Body of pancreas (tissue), 4 donors: ENCODE data around the gene TTC7B. TPM values are rescaled to one million over a fixed set of nuclear protein-coding genes. Genes with fewer than 3 reads are reported as not detected.

Source experiments
- ATAC-seq: fragments of 150-250 bp; one replicate; pipeline ENCODE4 v1.9.1; 2016
- DNase-seq, 4 donors: peaks; one replicate each; pipeline ENCODE4 v3.0.0-alpha.2; 2019
- H3K27ac ChIP-seq, 4 donors: fragments of 200-600 bp; sonication (generic); 1 replicate in 3 of 4; 2 replicates in 1 of 4; pipeline versions ENCODE4 v1.5.1 to v1.6.1; 2016 to 2019; ENCODE audit warnings: mild to moderate bottlenecking in 1 of 4, mixed read lengths in 1 of 4, moderate library complexity in 1 of 4
- H3K27me3 ChIP-seq, 2 donors: fragments of 200-600 bp; sonication (generic); one replicate each; pipeline ENCODE4 v1.6.0; 2016; ENCODE audit warnings: mild to moderate bottlenecking in 1 of 2
- H3K36me3 ChIP-seq, 2 donors: fragments of 200-600 bp; sonication (generic); replicated peaks in 1 of 2; 2 replicates each; pipeline ENCODE4 v1.5.1; 2016; ENCODE audit warnings: low read depth in 2 of 2; ENCODE audit not compliant: insufficient read depth in 1 of 2
- H3K4me1 ChIP-seq: fragments of 200-600 bp; sonication (generic); one replicate; pipeline ENCODE4 v1.6.0; 2016
- H3K4me3 ChIP-seq, 2 donors: fragments of 200-600 bp; sonication (generic); 1 replicate in 1 of 2; 2 replicates in 1 of 2; pipeline ENCODE4 v1.5.1; 2016 to 2019
- H3K9me3 ChIP-seq, 3 donors: fragments of 200-600 bp; sonication (generic); 1 replicate in 2 of 3; 2 replicates in 1 of 3; pipeline ENCODE4 v1.5.1; 2016
- POLR2A ChIP-seq, 3 donors: fragments of 450-650 bp; IDR thresholded peaks; one replicate each; pipeline ENCODE4 v1.6.1; 2016; ENCODE audit warnings: antibody characterized with exemption in 3 of 3, mild to moderate bottlenecking in 2 of 3
- WGBS, 2 donors: methylation state at CpG; one replicate each; pipeline ENCODE4 v1.1.5; 2017; 5-methylcytosine and 5-hydroxymethylcytosine counted together
- intact Hi-C: fragments of 100-400 bp; cut with DNase I; formaldehyde crosslinking; loops from one replicate; pipeline ENCODE4 v1.15.1; 2023
- total RNA-seq, 2 donors: library from RNA; depleted of rRNA; stranded (reverse); fragments of >200 nt; gene quantifications; one replicate each; pipeline ENCODE4 v1.1.0, GENCODE V29; 2016
- TF ChIP-seq, protein P1 (sequence below), 7 experiments: fragments of 450-650 bp in 4 of 7; fragments of 200-600 bp in 3 of 7; sonication (generic) in 3 of 7; IDR thresholded peaks; one replicate each; pipeline ENCODE4 v1.5.1; 2016 to 2019; ENCODE audit warnings: antibody characterized with exemption in 7 of 7

TTC7B gene
- total RNA-seq, 2 donors from 2014 or later = 15.3 to 44.2 TPM

- Histone ChIP-seq H3K27ac (no peak overlapping the region), H3K9me3 (no peaks in the 10 kb centered on the region), H3K4me1 (no peaks in the 10 kb centered on the region), H3K36me3 (no peaks in the 10 kb centered on the region), H3K27me3 (no peaks in the 10 kb centered on the region), H3K4me3 (no peak overlapping the region)
- DNase-seq (no peak), ATAC-seq (no peak)
- intact Hi-C loops = no loop called here
- WGBS, 2 donors = 90 to 94% methylated on average over 8 of the region's 8 CpGs
- TF ChIP-seq, protein P1, sequence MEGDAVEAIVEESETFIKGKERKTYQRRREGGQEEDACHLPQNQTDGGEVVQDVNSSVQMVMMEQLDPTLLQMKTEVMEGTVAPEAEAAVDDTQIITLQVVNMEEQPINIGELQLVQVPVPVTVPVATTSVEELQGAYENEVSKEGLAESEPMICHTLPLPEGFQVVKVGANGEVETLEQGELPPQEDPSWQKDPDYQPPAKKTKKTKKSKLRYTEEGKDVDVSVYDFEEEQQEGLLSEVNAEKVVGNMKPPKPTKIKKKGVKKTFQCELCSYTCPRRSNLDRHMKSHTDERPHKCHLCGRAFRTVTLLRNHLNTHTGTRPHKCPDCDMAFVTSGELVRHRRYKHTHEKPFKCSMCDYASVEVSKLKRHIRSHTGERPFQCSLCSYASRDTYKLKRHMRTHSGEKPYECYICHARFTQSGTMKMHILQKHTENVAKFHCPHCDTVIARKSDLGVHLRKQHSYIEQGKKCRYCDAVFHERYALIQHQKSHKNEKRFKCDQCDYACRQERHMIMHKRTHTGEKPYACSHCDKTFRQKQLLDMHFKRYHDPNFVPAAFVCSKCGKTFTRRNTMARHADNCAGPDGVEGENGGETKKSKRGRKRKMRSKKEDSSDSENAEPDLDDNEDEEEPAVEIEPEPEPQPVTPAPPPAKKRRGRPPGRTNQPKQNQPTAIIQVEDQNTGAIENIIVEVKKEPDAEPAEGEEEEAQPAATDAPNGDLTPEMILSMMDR (IDR thresholded peaks at IDR 0.05) = no peak
- TF ChIP-seq POLR2A (IDR thresholded peaks at IDR 0.05) = no peak
Measured at GRCh38 chr14:90579088-90579487, 237.1 kb downstream of the TTC7B start.

DNA sequence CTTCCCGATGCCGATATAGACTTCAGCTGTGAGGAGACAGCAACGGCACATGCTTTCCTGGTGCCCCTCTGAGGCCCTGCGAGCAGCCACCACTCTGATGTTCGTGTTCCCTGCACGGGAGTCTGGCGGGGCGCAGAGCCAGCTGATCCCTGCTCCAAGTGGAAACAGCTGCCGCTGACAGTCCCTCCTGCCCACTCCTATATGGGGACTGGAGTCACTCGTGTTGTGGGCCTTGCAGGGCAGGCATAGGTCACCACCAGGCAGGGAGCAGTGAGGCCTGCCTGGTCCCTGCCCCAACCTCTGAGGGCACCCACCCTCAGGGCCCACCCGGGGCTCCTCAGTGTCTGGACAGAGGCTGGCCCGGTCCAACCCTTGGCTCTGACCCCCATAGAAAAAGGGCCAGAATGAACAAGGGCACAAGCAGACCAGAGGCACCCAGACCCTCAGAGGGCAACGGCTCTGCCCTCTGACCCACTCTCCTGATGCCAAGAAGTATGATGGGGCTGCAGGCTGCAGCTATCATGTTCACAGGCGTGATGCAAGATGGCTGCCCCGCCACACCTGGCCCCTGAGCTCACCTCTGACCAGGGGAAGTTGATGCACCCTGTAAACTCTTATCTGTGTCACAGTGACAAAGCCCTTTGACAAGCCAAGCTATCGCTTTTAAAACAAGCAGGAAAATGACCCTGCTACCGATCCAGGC is 237.8 kb downstream of the TTC7B start:
- DNase-seq = no peak
- Histone ChIP-seq H3K9me3 (no peaks in the 10 kb centered on the region), H3K27ac (no peak overlapping the region), H3K36me3 (no peaks in the 10 kb centered on the region), H3K4me1 (no peaks in the 10 kb centered on the region), H3K27me3 (no peaks in the 10 kb centered on the region), H3K4me3 (no peak overlapping the region)
- intact Hi-C loops = no loop called here
- ATAC-seq = no peak
- WGBS, 2 donors = 93 to 95% methylated on average over 10 to 16 of the region's 17 CpGs
- no peak for TF ChIP-seq POLR2A (IDR thresholded peaks at IDR 0.05)
- TF ChIP-seq, protein P1 (IDR thresholded peaks at IDR 0.05) = no peak

- H3K27ac ChIP-seq = no peak overlapping the region
- TF ChIP-seq, protein P1 (IDR thresholded peaks at IDR 0.05) = no peak
- TF ChIP-seq POLR2A (IDR thresholded peaks at IDR 0.05) = no peak
- no peak overlapping the region for H3K4me3 ChIP-seq
- WGBS, 2 donors = 92 to 93% methylated on average over 10 to 18 of the region's 18 CpGs
- no peaks in the 10 kb centered on the region for H3K9me3 ChIP-seq
- no peak for DNase-seq
- intact Hi-C loops = no loop called here
- no peaks in the 10 kb centered on the region for H3K27me3 ChIP-seq
- H3K36me3 ChIP-seq = no peaks in the 10 kb centered on the region
- ATAC-seq = no peak
- H3K4me1 ChIP-seq = no peaks in the 10 kb centered on the region
Measured at GRCh38 chr14:90577661-90578282, 238.5 kb downstream of the TTC7B start.

- H3K27ac ChIP-seq = no peak overlapping the region
- H3K4me3 ChIP-seq = no peak overlapping the region
- 94 to 96% methylated on average over 19 to 21 of the region's 21 CpGs for WGBS, 2 donors
- no peaks in the 10 kb centered on the region for H3K27me3 ChIP-seq
- H3K36me3 ChIP-seq = no peaks in the 10 kb centered on the region
- no peaks in the 10 kb centered on the region for H3K4me1 ChIP-seq
- no peaks in the 10 kb centered on the region for H3K9me3 ChIP-seq
- ATAC-seq = no peak
- intact Hi-C loops = no loop called here
- TF ChIP-seq POLR2A (IDR thresholded peaks at IDR 0.05) = no peak
- TF ChIP-seq, protein P1 (IDR thresholded peaks at IDR 0.05) = no peak
- DNase-seq = no peak
Measured at GRCh38 chr14:90576981-90577660, 239.1 kb downstream of the TTC7B start.
